K562 treated with DMSO at 1 percent for 24 hours (cell line): Measurements from ENCODE around the gene HES7. TPM values are rescaled to one million over a fixed set of nuclear protein-coding genes. Genes with fewer than 3 reads are reported as not detected.

Experiments used
- total RNA-seq: library from RNA; unstranded; fragments of 300-600 nt; gene quantifications from 2 replicates; pipeline ENCODE4 v1.2.3, GENCODE V29; 2022; ENCODE audit warnings: low read depth; ENCODE audit not compliant: insufficient read depth

Gene HES7
- 0.74 and 1.1 TPM in 2 replicates for total RNA-seq

GRCh38 chr17:8123695-8124349, at the start of gene HES7:
HES7 (minus strand) TSS chr17:8124106; CDS start chr17:8124084, 22 bp downstream.

GRCh38 chr17:8162233-8162996, 38.5 kb upstream of the HES7 start, which contains the start of gene VAMP2:
VAMP2 (minus strand) TSS chr17:8162948; CDS start chr17:8162879, 69 bp downstream.

GRCh38 chr17:8152112-8152775, 28.3 kb upstream of the HES7 start, which contains the start of gene PER1:
PER1 (minus strand) TSS chr17:8152404; CDS start chr17:8150706, 1,698 bp downstream.

DNA sequence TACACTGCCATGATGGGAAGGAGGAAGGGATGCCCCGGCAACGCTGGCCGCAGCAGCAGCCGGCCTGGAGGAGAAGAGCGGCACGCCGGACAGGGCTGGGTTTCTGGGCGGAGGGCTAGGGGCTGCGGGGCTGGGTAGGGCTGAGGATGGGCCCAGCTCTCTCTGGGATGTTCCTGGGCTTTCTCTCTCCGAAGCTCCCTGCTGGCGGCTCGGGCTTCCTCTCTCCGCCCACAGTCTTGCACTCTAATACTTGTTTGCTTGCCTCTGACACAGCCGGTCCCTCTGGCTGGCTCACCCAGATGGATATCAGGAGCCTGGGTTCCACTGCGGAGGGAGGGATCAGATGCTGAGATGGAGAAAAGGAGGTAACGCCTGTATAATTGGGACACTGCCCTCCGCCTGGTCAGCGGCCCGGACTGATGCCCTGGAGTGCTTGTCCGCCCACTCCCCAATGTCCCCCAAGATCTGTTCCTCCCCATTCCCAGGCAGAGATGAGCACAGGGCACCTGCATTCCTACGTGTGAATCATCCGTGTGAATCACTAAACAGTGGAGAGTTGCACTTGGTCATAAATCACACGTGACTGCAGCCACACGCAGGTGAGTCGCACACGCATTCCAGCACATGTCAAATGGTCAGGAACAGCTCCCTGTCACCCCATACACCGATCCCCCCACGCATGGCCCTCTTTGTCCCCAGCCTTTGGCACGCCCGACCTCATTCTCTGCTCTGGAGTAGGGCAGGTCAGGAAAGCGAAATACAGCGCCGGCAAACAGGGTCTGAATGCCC, 5.7 kb downstream of the HES7 start, which contains the start of gene ALOXE3:
TSS of gene ALOXE3 (minus strand) at position 535 of the 789 bp plus-strand sequence. CDS start at position 11, 524 bp downstream.

DNA sequence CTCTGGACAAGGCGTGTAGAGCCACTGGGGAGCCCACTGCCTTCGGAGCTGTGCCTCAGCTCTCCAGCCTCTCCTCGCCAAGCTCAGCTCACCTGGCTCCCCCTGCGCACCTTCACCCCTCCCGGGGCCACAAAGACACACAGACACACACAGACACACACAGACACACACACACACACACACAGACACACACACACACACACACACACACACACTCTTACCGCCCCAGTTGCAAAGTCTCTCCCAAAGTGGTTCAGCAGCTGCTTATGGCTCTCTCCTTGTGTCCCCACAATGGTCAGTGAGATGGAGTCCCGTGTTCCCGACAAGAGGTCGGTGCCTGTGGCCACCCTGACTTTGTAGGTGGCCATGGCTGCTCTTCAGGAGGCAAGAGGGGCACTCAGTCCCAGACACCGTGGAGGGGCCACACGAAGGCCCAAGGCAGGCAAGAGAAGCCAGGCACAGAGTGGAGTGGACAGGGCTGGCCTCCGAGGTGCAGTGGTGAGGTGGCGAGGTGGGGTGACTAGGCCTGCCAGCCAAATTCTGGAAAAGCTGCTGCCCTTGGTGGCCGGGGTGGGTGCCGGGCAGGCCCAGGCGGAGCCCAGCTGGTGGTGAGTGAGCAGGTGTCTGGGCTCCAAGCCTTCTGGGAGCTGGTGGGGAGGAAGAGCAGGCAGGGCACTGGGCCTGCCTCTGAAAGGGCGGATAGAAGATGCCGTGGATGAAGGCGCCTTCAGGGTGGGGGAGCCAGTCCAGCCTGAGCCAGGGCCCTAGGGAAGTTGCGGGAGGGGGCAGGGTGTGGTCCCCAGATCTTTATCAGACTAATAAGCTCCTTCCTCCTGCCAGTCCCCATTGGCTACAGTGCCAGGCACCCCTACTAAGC, 36.6 kb downstream of the HES7 start, which contains the start of gene ALOX12B:
TSS of gene ALOX12B (minus strand) at position 642 of the 877 bp plus-strand sequence. CDS start at position 368, 274 bp downstream.

Other genes with a start within 250 kb of the HES7 start
- 19.2 and 22.7 TPM in 2 replicates for gene CHD3, start 235.3 kb downstream of the HES7 start, total RNA-seq
- 0.98 and 1.1 TPM in 2 replicates for gene RNF227, start 207.8 kb downstream of the HES7 start, total RNA-seq
- gene KCNAB3, start 194.2 kb downstream of the HES7 start, total RNA-seq, result 0.58 and 1.4 TPM in 2 replicates
- 153 and 165 TPM in 2 replicates for gene TRAPPC1, start 192.2 kb downstream of the HES7 start, total RNA-seq
- gene CNTROB, start 191.9 kb downstream of the HES7 start, total RNA-seq, result 27.7 and 32.9 TPM in 2 replicates
- gene GUCY2D, start 121.5 kb downstream of the HES7 start, total RNA-seq, result 0.16 and 0.23 TPM in 2 replicates
- gene ALOX15B, start 85.0 kb downstream of the HES7 start, total RNA-seq, result not detected in 2 replicates
- 0.10 TPM in 1 of 2 replicates, not detected in the other for gene ALOX12B, start 36.4 kb downstream of the HES7 start, total RNA-seq
- gene ALOXE3, start 5.6 kb downstream of the HES7 start, total RNA-seq, result 0.57 TPM in 1 of 2 replicates, not detected in the other
- gene PER1, start 28.3 kb upstream of the HES7 start, total RNA-seq, result 11.4 and 15.0 TPM in 2 replicates
- 27.2 and 30.7 TPM in 2 replicates for gene VAMP2, start 38.8 kb upstream of the HES7 start, total RNA-seq
- 20.4 and 26.3 TPM in 2 replicates for gene TMEM107, start 52.3 kb upstream of the HES7 start, total RNA-seq
- 15.7 and 16.8 TPM in 2 replicates for gene BORCS6, start 66.1 kb upstream of the HES7 start, total RNA-seq
- gene AURKB, start 86.5 kb upstream of the HES7 start, total RNA-seq, result 188 and 206 TPM in 2 replicates
- 6.6 and 7.6 TPM in 2 replicates for gene CTC1, start 124.0 kb upstream of the HES7 start, total RNA-seq
- gene PFAS, start 125.2 kb upstream of the HES7 start, total RNA-seq, result 11.0 and 14.8 TPM in 2 replicates
- gene RANGRF, start 164.6 kb upstream of the HES7 start, total RNA-seq, result 18.6 and 20.0 TPM in 2 replicates
- 8.3 and 9.0 TPM in 2 replicates for gene SLC25A35, start 171.3 kb upstream of the HES7 start, total RNA-seq
- gene ARHGEF15, start 186.1 kb upstream of the HES7 start, total RNA-seq, result not detected in 2 replicates
- gene ODF4, start 215.7 kb upstream of the HES7 start, total RNA-seq, result not detected in 2 replicates